Immature natural killer cell (primary cell): Measurements from ENCODE around the gene PIGM. TPM values are rescaled to one million over a fixed set of nuclear protein-coding genes. Genes with fewer than 3 reads are reported as not detected.

Source experiments
- DNase-seq, 3 donors: peaks; one replicate each; pipeline ENCODE4 v3.0.0; 2022; ENCODE audit warnings: mixed read lengths in 1 of 3
- H3K27ac Mint-ChIP-seq, 6 donors: one replicate each; pipeline ENCODE4 v1.8.0; 2020; ENCODE audit warnings: mixed read lengths in 6 of 6, mild to moderate bottlenecking in 5 of 6, inconsistent platforms in 4 of 6, moderate library complexity in 3 of 6
- H3K27me3 Mint-ChIP-seq, 3 donors: one replicate each; pipeline ENCODE4 v1.8.0; 2020 to 2021; ENCODE audit warnings: low read depth in 3 of 3, mild to moderate bottlenecking in 3 of 3, mixed read lengths in 3 of 3, moderate library complexity in 3 of 3, inconsistent platforms in 1 of 3
- H3K36me3 Mint-ChIP-seq, 3 donors: one replicate each; pipeline ENCODE4 v1.8.0; 2020; ENCODE audit warnings: mixed read lengths in 3 of 3, inconsistent platforms in 2 of 3, mild to moderate bottlenecking in 2 of 3
- H3K4me1 Mint-ChIP-seq, 2 donors: one replicate each; pipeline ENCODE4 v1.8.0; 2020; ENCODE audit warnings: inconsistent platforms in 2 of 2, mild to moderate bottlenecking in 2 of 2, mixed read lengths in 2 of 2, moderate library complexity in 1 of 2
- H3K4me3 Mint-ChIP-seq, 5 donors: one replicate each; pipeline ENCODE4 v1.8.0; 2020; ENCODE audit warnings: mild to moderate bottlenecking in 5 of 5, mixed read lengths in 5 of 5, inconsistent platforms in 3 of 5, moderate library complexity in 3 of 5
- H3K9me3 Mint-ChIP-seq, 6 donors: one replicate each; pipeline ENCODE4 v1.8.0; 2020; ENCODE audit warnings: mild to moderate bottlenecking in 6 of 6, mixed read lengths in 6 of 6, inconsistent platforms in 4 of 6, moderate library complexity in 3 of 6
- polyA plus RNA-seq, 3 donors: library from polyadenylated mRNA; unstranded; fragments of 300-500 nt; fragmentation: Illumina TruSeq; gene quantifications; one replicate each; pipeline ENCODE4 v1.2.3, GENCODE V29; 2021

Gene PIGM
- polyA plus RNA-seq, 3 donors from 2014 or later, result 2.1 to 3.3 (median 3.0) TPM

DNA sequence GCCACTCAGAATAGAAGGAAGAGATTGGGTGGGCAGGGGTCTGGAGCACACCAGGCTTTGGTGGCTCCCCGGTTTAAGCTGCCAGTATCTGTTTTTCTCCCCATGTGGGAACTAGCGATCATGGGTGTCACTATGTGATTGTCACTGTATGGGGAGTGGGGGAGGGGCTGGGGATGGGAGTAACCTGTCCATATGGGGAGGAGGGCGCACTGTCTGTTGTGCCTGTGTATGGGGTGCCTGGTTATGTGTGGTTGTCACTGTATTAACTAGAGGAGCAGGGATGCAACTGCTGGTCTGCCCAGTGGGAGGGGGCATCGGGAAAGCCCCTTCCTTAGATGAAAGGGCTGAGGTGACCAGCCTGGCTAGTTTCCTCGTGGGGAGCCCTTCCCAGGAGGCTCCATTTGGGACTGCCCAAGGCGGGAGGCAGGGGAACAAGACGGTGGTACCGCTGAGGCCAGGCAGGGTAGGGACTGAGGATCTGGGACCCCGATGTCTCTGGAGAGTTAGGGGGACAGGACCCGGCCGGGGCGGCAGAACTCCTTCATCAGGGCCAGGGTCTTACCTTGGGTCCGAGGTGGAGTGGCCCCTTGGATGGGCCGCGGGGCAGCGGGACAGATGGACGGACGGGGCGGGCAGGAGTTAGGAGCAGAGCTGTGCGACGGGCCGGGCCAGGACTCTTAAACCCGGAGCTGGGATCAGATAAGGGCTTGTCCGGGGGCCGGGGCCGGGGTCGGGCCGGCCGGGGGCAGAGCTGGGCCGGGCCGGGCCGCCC, 37.9 kb upstream of the PIGM start, which contains the start of gene KCNJ10:
Gene KCNJ10, minus strand, starts transcription at position 701 of the 772 bp plus-strand sequence. CDS start 27,628 bp downstream, outside the sequence.
- peaks cover 0 to 2% (median 0%) of the 10 kb centered on the region in 6 donors for H3K9me3 Mint-ChIP-seq
- H3K27me3 Mint-ChIP-seq, result peaks cover 7 to 11% (median 11%) of the 10 kb centered on the region in 3 donors
- H3K4me3 Mint-ChIP-seq, result peak within 1 kb of the TSS; percentile 83 to 94 (median 91)
- peak within 1 kb of the TSS in 3 of 6 donors; percentile 32 to 67 (median 41) for H3K27ac Mint-ChIP-seq
- DNase-seq, result no peak
- peaks cover 8 to 9% of the 10 kb centered on the region in 2 donors for H3K4me1 Mint-ChIP-seq
- no peaks in the 10 kb centered on the region for H3K36me3 Mint-ChIP-seq

DNA sequence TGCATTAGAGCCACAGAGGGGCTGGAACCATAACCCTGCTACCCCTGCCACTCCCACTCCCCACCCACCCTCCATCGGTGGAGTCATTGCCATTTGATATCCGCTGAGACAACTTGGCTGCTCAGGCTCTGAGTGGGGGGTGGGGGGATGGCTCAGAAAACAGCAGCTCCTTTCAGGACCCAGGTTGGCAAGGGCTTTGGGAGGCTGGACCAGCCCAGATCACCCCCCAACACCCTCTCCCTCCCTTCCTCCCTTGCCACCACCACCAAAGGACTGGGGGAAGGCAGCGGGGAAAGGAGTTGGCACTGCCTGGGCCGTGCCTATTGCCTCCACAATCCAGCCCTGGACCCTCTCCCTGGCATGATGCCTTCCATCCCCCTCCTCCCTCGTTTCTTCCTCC, 36.4 kb upstream of the PIGM start:
- Mint-ChIP-seq H3K27ac (no peak overlapping the region), H3K4me1 (peaks cover 8 to 9% of the 10 kb centered on the region in 2 donors), H3K4me3 (peak overlapping the region in 1 of 5 donors; percentile 8), H3K9me3 (peaks cover 0 to 2% (median 0%) of the 10 kb centered on the region in 6 donors), H3K27me3 (peaks cover 4 to 11% (median 10%) of the 10 kb centered on the region in 3 donors), H3K36me3 (no peaks in the 10 kb centered on the region)
- DNase-seq, result no peak

DNA sequence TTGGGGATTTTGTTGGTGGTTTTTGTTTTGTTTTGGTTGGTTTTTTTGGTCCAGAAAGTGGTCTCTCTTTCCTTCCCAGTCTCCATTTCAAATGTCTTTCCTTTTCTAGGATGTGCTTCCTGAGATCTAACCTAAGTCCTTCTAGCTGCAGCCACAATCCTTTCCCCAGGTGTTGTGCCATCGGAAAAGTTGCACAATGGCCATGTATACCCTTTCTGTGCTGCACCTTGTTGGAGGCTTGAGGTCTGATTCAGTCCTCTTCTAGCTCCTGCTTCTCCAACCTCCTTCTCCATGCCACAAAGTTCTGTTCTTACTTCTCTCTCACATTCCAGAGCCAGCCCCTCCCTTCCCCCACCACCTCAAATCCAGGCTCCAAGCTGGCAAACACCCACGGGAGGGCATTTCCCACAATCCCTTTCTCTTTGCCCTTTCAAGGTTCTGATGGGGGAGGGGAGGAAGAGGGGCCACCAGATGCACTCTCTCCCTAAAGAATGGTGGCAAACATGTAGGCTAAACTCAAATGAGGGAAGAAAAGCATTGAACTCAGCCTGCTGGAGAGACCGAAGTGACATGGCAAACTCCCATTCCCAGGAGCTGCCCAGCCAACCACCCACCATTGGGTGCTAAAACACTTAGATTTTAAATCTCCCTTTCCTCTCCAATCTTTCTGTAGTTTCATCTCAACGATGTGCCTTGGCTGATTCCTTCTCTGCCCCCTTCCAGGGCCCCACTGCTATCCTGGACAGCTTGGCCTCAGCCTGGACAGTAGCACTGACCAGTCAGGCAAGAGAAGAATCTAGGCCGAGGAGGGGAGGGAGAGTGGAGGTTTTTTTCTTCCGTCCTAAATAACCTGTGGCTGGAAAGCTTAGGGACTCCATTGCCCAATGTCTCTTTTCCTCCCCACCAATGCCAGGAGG, 35.3 kb upstream of the PIGM start:
- Mint-ChIP-seq H3K27ac (no peak overlapping the region), H3K36me3 (no peaks in the 10 kb centered on the region), H3K4me3 (no peak overlapping the region), H3K27me3 (peaks cover 3 to 11% (median 9%) of the 10 kb centered on the region in 3 donors), H3K9me3 (peaks cover 0 to 2% (median 0%) of the 10 kb centered on the region in 6 donors), H3K4me1 (peaks cover 8 to 9% of the 10 kb centered on the region in 2 donors)
- DNase-seq, result no peak

DNA sequence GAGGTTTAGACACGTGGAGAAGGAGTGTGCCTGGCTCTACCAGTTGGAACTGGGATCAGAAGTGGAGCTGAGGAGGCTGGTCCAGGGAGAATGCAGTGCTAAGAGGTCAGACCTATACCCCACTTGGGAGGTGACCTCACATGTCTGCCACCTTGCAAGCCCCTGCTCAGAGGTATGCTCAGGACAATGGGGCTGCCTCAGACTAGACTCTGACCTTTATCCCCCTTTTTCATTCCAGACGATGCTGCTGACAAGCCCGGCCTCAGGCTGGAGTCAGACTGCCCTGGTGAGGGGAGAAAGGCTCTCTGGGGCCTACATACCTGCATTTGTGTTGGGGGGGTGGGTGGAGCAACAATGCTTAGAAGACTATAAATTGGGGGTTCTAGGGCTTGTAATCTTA, 33.0 kb upstream of the PIGM start:
- Mint-ChIP-seq H3K27ac (no peak overlapping the region), H3K9me3 (no peaks in the 10 kb centered on the region), H3K4me1 (peaks cover 0 to 2% of the 10 kb centered on the region in 2 donors), H3K36me3 (no peaks in the 10 kb centered on the region), H3K4me3 (no peak overlapping the region), H3K27me3 (peaks cover 4 to 13% (median 5%) of the 10 kb centered on the region in 3 donors)
- no peak for DNase-seq

DNA sequence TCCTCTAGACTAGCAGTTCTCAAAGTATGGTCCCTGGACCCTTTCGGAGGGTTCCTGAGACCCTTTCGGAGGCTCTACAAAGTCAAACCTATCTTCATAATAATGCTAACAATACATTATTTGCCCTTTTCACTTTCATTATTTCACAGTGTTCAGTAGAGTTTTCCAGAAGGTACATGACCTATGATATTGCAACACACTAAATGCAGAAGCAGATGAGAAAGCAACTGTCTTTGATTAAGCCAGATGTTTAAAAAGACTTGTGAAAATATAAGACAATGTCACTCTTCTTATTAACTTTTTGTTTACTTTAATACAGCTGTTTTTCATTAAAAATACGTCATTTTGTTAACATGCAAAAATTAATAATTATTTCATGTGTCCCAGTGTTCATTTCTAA, 32.4 kb upstream of the PIGM start:
- Mint-ChIP-seq H3K36me3 (no peaks in the 10 kb centered on the region), H3K4me1 (no peaks in the 10 kb centered on the region), H3K4me3 (no peak overlapping the region), H3K9me3 (no peaks in the 10 kb centered on the region), H3K27me3 (peaks cover 4 to 15% (median 5%) of the 10 kb centered on the region in 3 donors), H3K27ac (no peak overlapping the region)
- no peak for DNase-seq

DNA sequence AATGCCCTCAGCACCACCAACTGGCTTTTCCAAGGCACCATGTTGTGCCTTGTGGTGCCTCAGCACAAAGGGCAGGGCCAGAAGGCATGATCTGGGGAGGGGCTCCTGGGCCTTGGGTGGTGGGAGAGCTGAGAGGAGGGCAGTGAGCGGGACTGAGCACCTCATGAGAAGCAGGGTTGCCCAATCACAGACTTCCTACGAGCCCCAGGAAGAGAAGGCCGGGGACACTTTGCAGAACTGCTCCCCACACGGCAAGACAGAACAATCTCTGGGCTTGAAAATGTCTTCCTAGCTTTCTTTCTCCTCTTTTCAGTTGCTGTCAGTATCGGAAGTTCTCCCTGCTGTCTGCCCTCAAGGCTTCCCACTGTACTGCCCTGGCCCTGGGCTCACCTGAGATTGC, 31.4 kb upstream of the PIGM start:
- Mint-ChIP-seq H3K27ac (no peak overlapping the region), H3K36me3 (no peaks in the 10 kb centered on the region), H3K4me1 (no peaks in the 10 kb centered on the region), H3K27me3 (peaks cover 4 to 11% (median 5%) of the 10 kb centered on the region in 3 donors), H3K4me3 (no peak overlapping the region), H3K9me3 (no peaks in the 10 kb centered on the region)
- no peak for DNase-seq

DNA sequence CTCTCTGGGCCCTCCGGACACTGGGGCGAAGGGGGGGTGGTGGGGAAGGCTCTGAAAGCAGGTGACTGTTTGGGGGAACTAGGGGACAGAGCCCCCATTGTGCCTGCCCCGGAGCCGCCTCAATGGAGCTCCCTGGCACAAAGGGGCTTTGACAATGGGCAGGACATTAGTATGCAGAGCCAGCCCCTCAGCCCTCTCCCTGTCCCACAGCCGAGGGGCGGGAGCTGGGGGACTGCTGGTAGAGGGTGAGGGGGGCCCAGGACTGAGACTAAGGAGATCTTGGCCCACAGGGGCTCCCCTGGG, 30.4 kb upstream of the PIGM start:
- Mint-ChIP-seq H3K27me3 (peaks cover 3 to 11% (median 7%) of the 10 kb centered on the region in 3 donors), H3K4me3 (no peak overlapping the region), H3K4me1 (no peaks in the 10 kb centered on the region), H3K36me3 (no peaks in the 10 kb centered on the region), H3K9me3 (no peaks in the 10 kb centered on the region), H3K27ac (no peak overlapping the region)
- DNase-seq, result no peak

DNA sequence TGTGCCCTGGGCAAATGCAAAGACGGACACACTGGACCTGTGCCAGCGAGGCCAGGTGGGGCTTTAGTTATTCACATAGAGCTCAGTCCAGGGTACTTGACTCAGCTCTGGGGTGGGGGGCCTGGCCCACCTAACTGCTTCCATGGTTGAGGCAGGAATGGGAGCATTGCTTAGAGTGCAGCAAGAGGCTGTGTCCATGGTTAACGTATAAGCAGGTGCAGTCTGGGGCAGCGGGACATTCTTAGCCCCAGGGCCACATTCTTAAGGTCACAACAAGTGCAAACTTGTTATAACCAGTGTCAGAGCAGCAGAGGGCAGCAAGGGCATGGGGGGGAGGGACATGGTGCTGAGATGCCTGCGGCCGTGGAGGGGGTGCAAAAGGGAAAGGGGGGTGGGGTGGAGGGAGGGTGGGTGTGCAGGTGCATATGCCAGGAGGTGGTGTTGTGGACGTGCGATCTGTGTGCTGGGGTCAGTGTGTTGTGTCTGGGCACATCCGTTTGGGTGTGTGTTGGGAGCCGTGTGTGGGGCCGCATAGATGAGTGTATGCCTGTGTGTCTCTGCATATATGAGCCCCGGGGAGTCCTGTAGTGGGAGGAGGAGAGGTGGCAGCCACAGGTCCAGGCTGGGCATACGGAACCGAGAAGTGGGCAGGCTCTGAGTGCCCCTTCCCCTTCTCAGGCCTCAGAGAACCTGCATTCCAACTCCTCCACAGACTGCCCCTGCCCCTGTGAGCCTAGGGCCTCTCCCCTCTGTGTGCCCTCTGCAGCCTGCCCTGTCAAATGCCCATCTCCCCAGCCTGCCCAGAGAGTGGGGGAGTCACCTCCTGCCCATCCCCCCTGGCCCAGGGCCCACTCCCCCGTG, 29.8 kb upstream of the PIGM start:
- no peaks in the 10 kb centered on the region for H3K9me3 Mint-ChIP-seq
- DNase-seq, result no peak
- no peaks in the 10 kb centered on the region for H3K4me1 Mint-ChIP-seq
- H3K27me3 Mint-ChIP-seq, result peaks cover 3 to 11% (median 7%) of the 10 kb centered on the region in 3 donors
- H3K27ac Mint-ChIP-seq, result no peak overlapping the region
- no peaks in the 10 kb centered on the region for H3K36me3 Mint-ChIP-seq
- H3K4me3 Mint-ChIP-seq, result no peak overlapping the region

DNA sequence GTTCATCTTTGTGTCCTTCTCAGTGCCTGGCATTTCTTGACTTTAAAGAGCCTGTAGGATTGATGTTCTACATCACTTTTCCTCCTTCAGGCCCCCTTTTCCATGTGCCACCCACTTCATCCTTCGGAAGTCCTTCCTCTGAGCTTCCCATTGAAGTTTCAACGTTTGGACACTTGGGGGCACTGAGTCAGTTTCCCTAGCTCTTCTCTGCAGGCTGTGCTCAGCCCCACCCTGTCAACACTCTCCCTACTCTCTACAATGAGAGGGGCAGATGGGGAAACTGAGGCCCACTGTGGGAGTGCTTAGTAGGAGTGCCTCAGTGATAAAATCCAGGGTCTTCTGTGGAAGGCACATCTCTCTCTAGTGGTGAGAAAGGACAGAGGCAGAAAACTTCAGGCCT, 26.3 kb upstream of the PIGM start:
- H3K9me3 Mint-ChIP-seq, result no peaks in the 10 kb centered on the region
- no peak overlapping the region for H3K4me3 Mint-ChIP-seq
- H3K4me1 Mint-ChIP-seq, result no peaks in the 10 kb centered on the region
- peaks cover 8 to 14% (median 9%) of the 10 kb centered on the region in 3 donors for H3K27me3 Mint-ChIP-seq
- no peaks in the 10 kb centered on the region for H3K36me3 Mint-ChIP-seq
- no peak for DNase-seq
- H3K27ac Mint-ChIP-seq, result no peak overlapping the region

DNA sequence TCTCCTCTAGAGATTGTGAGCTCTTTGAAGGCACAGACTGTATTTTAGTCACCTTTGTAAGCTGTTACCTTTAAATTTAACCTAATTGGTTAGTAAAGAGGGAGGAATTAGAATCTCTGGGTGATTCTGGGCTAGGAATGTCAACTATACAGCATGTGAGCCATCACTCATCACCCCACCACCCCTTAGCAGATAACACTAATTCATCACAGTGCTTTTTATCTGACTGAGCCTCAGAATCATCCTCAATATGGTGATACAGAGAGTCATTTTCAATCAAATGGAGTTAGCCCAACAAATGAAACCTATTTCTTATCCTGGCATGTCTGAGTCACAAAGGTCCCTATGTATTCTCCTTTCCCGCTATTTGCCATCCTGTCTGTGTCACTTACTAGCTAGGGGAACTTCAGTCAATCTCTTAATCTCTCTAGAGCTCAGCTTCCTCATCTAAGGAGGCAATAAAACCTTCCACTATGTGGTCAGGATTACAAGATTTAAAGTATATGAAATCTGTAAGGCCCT, 24.9 kb upstream of the PIGM start:
- no peaks in the 10 kb centered on the region for H3K4me1 Mint-ChIP-seq
- H3K27me3 Mint-ChIP-seq, result peaks cover 8 to 16% (median 9%) of the 10 kb centered on the region in 3 donors
- H3K9me3 Mint-ChIP-seq, result no peaks in the 10 kb centered on the region
- no peak overlapping the region for H3K27ac Mint-ChIP-seq
- H3K36me3 Mint-ChIP-seq, result no peaks in the 10 kb centered on the region
- no peak for DNase-seq
- H3K4me3 Mint-ChIP-seq, result no peak overlapping the region

DNA sequence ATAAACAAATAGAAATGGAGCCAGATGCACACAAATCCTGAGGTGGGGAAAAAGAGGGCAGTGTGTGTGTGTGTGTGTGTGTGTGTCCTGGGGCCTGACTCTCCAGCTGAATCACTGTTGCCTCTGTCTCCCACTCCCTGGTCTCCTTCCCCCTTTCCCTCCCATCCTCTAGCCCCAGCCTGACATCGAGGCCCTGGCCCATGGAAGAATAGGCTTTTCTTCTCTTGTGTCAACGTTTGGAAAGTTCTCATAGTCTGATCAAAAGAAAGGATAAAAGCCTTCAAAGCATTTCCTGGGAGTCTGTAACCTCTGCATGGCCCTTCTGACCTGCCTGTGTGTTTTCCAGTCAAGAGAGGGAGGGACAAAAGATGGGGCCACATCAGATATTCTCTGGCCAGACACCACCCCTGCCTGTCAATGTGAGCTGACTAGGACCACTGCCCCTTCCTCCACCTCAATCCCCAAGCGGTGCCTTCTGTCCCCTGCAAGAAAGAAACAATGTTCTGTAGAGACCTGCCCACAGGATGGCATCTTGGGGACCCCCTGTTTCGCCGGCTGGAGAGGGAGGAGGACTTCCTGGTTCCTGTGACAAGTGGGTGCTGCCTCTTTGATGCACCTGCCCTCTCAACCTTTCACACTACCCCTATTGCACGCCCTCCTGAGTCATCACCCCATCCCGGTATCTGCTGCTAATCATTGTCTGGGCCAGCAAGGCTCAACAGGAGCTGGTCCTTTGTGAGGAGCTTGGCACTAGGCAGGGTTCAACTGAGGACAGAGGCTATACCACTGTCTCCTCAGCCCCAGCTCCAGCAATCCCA, 22.0 kb upstream of the PIGM start:
- peaks cover 8 to 15% (median 8%) of the 10 kb centered on the region in 3 donors for H3K27me3 Mint-ChIP-seq
- no peak overlapping the region for H3K4me3 Mint-ChIP-seq
- H3K9me3 Mint-ChIP-seq, result no peaks in the 10 kb centered on the region
- DNase-seq, result no peak
- no peaks in the 10 kb centered on the region for H3K4me1 Mint-ChIP-seq
- H3K36me3 Mint-ChIP-seq, result no peaks in the 10 kb centered on the region
- H3K27ac Mint-ChIP-seq, result no peak overlapping the region

DNA sequence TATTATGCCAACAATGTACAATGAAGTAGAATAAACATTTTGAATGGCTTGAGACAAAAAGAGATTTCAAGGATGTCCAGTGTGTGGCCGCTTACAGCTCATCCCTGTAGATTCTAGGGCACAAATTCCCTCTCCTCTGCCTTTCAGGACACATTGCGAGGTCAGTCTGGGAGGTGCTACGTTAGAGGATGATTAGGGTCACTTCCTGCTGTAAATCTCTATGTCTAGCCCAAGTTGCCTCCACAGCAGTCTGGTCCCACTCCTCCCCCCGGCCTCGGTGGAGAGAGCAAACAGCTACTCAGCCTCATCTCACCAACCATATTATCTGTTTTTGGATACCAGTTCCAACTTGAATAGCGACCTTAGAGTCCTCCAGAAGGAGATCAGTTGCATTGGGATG, 21.1 kb upstream of the PIGM start:
- no peaks in the 10 kb centered on the region for H3K9me3 Mint-ChIP-seq
- H3K4me1 Mint-ChIP-seq, result no peaks in the 10 kb centered on the region
- no peak for DNase-seq
- H3K4me3 Mint-ChIP-seq, result no peak overlapping the region
- no peak overlapping the region for H3K27ac Mint-ChIP-seq
- H3K36me3 Mint-ChIP-seq, result no peaks in the 10 kb centered on the region
- peaks cover 8 to 16% (median 8%) of the 10 kb centered on the region in 3 donors for H3K27me3 Mint-ChIP-seq
